ENCODE results near the gene TEX53.

Gene TEX53

DNA sequence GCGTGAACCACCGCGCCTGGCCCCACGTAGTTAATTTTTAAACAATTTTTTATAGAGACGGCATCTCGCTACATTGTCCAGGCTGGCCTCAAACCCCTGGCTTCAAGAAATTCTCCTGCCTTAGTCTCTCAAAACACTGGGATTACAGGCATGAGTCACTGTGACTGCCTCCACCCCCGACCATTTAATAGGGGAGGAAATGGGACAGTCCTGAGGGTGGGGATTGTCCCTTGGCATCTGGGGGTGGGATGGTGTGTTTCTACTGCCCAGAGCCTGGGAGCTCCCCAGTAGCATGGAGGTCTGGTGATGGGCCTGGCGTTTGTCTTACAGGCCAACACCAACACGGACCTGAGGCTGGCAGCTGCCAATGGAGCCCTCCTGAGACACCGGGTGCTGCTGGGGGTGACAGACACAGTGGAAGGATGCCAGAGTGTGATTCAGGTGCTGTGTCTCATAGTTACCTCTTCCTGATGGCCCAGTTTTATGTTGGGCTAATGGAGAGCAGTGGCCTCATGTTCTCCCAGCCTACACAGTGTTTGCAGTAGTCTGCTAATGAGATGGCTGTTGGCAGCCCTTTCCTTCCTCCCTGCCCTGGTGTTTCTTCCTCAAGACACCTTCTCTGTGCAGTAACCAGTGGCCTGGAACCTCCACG is 24.0 kb downstream of the TEX53 start:
- no peak for DNase-seq

DNA sequence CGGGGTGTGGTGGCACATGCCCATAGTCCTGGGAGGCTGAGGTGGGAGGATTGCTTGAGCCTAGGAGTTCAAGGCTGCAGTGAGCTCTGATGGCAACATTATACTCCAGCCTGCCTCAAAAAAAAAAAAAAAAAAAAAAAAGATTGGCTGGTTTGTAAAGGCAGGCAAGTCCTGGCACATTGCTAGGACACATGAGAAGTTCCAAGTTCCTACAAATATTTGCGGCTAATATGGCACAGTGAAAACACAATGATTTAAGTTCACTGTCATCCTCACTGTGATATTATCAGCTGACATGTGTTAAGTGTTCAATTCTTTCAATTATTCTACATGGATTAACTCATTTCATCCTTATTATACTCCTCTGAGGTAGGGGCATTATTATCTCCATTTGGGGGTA is 26.4 kb downstream of the TEX53 start:
- no peak for DNase-seq

GRCh38 chr9:114629563-114630090 is 28.0 kb downstream of the TEX53 start:
- DNase-seq: no peak

GRCh38 chr9:114627553-114627952 is 30.1 kb downstream of the TEX53 start:
- no peak for DNase-seq

GRCh38 chr9:114626415-114627020 is 31.1 kb downstream of the TEX53 start:
- no peak for DNase-seq

GRCh38 chr9:114624677-114625076 is 32.9 kb downstream of the TEX53 start:
- no peak for DNase-seq

- DNase-seq: no peak
Observed at GRCh38 chr9:114621975-114622609, 35.5 kb downstream of the TEX53 start.

GRCh38 chr9:114621561-114621960 is 36.0 kb downstream of the TEX53 start:
- no peak for DNase-seq

DNA sequence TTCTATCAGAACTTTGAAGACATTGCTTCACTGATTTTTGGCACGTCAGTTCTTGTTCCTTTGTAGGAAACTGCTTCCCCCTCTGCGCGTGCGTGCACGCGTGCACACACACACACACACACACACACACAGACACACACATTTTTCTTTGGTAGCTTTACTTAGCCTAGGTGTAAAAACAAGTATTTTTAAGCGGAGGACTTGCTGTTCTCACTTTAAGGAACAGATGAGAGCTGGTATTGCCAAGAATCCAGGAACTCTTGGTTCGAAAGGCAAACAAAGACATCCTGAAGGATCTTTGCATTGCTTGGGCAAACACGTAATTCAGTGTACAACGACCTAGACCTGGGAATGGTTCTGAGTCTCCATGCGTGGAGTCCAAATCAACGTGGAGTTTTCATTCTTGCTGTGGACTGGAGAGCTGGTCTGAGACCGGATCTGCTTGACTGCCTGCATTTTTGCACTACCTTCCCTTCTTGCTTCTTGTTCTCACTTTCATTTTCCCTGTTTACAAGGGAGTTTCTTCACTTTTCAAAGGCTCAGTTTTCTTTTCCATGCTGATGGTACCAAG is 38.3 kb downstream of the TEX53 start:
- DNase-seq: no peak

GRCh38 chr9:114616684-114617520 is 40.7 kb downstream of the TEX53 start:
- no peak for DNase-seq

DNA sequence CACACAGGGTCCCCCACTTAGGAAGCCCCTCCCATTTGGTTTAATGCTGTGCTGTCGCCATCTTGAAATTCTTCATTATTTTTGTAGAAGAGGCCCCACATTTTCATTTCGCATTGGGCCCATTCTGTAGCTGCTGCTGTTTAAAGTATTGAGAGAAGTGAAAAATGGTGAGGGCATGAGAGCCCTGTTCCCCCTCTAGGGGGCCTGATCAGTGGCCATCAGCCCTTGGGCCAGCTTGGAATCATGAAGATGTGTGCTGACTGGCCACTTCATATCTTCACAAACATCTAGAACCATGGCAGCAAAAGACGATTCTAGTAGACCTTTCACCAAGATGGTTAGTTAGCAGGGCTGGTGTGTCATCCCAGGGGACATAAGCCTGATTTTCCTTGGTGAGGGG is 43.2 kb downstream of the TEX53 start:
- no peak for DNase-seq

GRCh38 chr9:114613919-114614318 is 43.7 kb downstream of the TEX53 start:
- no peak for DNase-seq

GRCh38 chr9:114613087-114613486 is 44.5 kb downstream of the TEX53 start:
- DNase-seq: no peak

DNA sequence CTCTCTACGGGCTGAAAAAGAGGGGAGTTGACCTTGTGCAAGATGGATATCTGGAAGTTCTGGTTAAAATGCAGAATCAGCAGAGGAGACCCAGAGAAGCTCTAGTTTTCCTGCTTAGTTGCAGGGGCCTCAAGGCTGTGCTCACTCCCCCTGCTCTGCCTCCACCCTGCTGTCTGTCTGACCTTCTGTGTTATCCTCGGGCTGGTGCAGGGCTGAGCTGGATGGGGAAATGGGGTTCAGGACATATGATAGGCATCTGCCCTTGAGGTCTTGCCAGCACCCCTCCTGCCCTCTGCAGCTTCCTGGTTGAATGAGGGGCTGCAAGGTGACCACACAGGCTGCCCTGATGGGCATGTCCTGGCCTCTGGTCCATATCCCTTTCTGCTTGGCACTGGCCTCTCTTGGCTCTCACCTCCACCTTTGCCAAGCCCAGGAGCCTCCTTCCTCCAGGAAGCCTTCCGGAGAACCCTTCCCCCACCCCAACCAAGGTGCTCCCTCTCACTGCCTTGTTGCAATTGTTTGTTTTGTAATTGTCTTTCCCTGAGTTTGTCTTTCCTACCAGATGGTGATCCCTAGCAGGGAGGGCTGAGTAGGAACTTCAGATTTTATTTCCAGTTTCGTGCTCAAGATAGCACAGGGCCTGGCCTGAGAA is 45.2 kb downstream of the TEX53 start:
- DNase-seq: no peak

DNA sequence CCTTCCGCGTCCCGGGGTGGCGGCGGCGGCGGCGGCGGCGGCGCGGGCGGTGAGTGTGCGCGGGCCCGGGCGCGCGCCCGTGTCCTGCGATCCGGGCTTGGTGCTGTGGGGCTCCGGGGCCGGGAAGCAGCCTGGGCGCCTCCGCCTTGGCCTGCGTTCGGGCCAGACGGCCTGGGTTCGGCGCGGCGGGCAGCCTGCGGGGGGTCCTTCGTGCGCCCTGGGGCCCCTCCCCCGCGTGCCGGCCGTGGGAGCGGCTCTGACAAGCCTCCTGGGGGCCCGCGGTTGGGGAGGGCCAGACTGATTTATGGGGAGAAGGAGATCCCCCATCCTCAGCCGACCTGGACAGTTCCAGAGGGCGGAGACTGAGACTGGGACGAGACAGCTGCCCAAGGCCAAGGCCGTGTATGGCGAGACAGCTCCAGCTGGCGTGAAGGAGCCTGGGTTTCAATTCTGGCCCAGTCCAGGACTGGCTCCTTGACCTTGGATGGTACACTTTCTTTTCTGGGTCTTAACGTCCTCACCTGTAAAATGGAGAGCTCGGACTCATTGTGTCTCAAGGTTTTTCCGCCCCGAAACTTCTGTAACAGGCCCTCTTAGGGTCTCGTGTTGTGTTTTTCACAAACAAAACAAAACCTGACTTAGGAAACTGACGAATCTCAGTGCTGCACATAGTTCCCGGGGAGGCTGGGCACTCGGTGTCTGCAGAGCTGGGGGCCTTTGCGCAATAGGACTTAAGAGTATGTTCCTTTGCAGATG is 45.9 kb downstream of the TEX53 start:
- DNase-seq: no peak

DNA sequence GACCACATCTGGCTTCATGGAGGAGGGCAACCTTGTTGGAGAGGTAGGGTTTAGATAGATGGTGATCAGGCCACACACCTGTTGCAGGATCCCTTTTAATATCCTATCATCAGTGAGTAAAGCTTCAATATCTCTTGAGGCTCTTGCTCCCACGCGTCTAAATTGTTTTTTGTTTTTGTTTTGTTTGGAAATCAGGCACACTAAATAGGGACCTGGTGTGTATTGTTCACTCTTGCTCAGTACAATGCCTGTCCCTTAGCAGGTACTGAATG is 49.1 kb downstream of the TEX53 start:
- DNase-seq: no peak

GRCh38 chr9:114607671-114608524 is 49.7 kb downstream of the TEX53 start:
- no peak for DNase-seq

GRCh38 chr9:114606597-114607207 is 50.9 kb downstream of the TEX53 start:
- no peak for DNase-seq

Measured in central memory CD4-positive, alpha-beta T cell (primary cell).